GM12873 (cell line): ENCODE data around the gene C19orf25.

Source experiments
- TF ChIP-seq, protein P1 (sequence below): IDR thresholded peaks from 2 replicates; pipeline ENCODE4 v1.5.1; 2012; ENCODE audit warnings: low read depth, mild to moderate bottlenecking, moderate library complexity, low read length, control low read depth; ENCODE audit not compliant: insufficient read depth; ENCODE audit errors: missing control alignments

C19orf25 gene

DNA sequence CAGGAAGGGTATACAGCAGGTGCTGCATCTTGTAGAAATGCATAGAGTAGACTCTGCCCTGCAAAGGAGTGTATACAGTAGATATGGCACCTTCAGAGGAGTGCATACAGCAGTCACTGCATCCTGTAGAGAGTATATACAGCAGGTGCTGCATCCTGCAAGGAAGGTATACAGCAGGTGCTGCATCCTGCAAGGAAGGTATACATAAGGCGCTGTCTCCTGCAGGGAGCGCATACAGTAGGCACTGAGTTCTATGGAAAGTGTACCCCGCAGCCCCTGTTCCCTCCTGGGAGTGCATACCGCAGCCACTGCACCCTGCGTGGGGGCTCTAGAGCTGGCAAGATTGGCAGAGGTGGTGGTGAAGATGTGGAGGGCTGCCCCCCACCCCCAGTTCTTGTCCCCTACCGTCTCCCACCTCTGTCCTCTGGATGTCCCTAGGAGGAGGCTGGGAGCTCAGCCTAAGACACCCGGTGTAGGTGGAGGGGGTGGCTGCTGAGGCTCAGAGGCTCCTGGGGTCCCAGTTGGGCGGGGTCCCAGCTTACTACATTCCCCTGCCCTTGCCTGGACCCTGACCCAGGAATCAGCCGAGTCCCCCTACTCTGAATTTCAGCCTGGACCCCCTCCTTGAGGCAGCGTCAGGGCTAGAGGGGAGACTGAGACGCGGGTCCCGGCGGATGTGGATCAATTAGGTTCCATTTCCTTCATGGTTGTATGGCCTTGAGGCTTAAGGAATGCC is 36.1 kb upstream of the C19orf25 start:
- TF ChIP-seq, protein P1, sequence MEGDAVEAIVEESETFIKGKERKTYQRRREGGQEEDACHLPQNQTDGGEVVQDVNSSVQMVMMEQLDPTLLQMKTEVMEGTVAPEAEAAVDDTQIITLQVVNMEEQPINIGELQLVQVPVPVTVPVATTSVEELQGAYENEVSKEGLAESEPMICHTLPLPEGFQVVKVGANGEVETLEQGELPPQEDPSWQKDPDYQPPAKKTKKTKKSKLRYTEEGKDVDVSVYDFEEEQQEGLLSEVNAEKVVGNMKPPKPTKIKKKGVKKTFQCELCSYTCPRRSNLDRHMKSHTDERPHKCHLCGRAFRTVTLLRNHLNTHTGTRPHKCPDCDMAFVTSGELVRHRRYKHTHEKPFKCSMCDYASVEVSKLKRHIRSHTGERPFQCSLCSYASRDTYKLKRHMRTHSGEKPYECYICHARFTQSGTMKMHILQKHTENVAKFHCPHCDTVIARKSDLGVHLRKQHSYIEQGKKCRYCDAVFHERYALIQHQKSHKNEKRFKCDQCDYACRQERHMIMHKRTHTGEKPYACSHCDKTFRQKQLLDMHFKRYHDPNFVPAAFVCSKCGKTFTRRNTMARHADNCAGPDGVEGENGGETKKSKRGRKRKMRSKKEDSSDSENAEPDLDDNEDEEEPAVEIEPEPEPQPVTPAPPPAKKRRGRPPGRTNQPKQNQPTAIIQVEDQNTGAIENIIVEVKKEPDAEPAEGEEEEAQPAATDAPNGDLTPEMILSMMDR, result no peak

DNA sequence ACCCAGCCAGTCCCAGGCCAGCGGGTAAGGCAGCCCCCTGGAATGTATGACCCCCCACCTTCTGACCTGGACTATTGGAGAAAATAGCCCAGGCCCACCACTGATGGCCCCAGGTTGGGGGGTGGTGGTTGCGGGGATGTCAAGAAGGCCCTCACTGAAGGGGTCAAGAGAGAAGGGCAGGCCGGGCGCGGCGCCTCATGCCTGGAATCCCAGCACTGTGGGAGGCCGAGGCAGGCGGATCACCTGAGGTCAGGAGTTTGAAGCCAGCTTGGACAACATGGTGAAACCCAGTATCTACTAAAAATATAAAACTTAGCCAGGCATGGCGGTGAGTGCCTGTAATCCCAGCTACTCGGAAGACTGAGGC is 35.3 kb upstream of the C19orf25 start:
- TF ChIP-seq, protein P1, result no peak

DNA sequence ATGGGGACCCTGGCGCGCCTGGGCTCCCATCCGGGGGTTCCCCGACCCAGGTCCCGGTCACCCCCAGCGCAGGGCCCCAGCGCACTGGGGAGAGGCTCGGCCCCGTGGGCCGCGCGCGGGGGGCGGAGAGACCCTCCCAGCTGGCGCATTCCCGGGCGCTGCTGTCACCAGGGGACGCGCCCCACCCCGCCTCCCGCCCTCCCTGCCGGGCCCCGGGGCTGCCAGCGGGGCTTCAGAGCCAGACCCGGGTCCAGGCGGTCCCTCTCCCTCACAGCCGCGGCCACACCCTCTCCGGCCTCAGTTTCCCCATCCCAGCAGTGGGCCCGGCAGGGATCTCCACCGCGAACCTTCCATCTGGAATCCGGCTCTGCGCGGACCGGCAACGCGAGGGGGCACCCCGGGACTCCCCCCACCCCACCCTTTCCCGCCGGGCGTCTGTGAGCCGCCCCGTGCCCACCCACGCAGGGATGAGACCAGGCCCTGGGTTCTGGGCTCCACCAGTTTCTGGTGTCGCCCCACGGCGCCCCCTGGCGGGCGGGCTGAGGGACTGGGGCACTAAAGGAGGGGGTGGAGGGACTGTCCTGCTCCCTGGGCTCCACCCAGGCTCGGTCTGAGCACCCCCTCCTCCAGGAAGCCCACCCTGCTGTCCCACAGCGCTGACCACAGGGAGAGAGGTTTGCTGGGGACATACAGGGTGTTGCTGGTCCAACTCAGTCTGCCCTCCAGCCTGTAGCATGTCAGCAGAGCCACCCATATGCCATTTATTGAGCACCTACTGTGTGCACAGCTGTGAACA is 34.7 kb upstream of the C19orf25 start:
- TF ChIP-seq, protein P1, result peak; percentile 72

DNA sequence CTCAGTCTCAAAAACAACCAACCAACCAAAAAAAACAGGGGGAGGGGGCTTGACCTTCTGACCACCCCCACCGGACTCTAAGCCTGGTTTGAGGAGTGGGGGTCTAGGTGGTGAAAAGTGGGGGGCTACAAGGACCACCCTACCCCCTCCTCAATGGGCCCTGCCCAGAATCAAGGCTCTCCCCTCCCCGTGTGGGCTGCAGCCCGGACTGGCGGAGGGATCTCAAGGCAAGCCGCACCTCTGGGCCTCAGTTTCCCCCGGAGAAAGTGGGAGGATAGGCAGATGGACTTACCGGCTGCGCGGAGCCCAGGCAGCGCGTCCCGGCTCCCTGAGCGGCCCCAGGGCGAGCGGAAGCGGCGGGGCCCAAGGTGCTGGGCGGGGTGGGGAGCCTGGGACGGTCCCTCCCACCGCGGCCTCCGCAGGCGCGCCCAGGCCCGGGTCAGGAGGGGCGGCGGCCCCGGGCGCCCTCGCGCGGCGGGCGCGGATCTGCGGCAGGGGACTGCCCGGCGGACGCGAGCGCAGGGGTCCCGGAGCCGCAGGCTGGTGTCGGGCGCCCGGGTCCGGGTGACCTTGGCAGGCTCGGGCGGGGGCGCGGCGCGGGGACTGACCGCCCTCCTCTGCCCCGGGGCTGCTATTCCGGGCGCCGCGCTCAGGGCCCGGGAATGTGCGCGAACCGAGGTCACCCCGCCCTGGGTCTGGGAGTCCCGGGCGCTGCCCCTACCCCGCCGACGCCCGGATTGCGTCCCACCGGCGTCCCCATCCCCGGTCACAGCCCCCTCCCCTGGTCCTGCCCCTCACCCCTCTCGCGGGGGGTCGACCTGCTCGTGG is 33.9 kb upstream of the C19orf25 start, which contains the start of gene ADAMTSL5:
ADAMTSL5 (minus strand) TSS at position 349 of the 828 bp plus-strand sequence. CDS start 2,076 bp downstream, outside the sequence.
- TF ChIP-seq, protein P1, result no peak

DNA sequence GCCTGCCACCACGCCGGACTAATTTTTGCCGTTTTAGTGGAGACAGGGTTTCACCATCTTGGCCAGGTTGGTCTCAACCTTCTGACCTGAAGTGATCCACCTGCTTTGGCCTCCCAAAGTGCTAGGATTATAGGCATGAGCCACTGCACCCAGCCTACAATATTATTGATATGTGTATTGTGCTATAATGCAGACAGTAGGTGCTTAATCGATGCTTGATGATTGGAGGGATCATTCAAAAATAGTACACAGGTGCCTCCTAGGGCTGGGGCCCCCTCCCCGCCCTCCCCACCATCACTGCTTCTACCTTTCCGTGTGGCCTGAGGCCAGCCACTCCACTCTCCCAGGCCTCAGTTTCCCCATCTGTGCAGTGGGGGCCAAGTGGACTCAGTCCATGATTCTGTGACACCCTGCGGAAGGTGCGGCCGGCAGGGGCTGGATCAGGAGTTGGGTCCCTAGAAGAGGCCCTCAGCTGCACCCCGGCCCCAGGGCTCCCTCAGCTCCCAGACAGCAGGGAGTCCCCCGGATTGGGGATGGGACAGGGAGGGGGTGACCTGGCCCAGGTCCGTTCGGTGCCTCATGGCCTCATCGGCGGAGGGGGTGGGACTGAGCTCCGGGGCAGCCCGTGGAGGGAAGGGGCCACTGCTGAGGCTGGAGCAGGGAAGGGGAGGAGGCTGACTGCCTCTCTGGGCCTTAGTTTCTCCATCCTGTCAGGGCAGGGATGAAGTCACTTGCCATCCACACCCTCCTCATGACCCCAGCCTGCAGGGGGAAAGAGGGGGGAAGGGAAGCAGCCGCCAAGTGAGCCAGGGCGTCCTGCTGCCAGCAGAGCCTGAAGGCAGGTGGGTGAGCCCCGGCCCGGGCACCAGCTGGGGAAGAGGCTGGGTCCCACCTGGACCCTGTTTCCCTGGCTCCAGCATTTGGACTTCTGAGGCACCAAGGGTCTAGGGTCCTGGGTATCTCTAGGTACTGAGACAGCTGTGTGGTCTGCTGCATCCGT is 32.6 kb upstream of the C19orf25 start:
- TF ChIP-seq, protein P1, result no peak

DNA sequence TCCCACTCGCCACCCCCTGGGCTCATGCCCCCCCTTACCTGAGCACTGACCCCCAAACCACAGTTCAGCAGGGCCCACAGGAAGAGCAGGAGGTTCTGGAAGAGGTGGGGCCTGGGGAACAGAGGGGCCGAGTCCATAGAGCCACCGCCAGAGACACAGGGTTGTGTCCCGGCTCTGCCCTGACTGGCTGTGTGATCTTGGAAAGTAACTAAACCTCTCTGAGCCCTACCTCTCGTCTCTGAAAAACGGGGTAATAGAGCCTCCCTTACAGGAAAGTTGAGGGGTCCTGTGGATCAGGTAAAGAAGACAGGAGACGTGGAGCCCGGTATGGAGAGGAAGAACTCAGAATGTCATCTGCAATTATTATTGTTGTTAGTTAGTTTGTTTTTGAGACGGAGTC is 31.8 kb upstream of the C19orf25 start:
- TF ChIP-seq, protein P1, result no peak
